GM23248 (cell line): ENCODE measurements around the gene SSTR5. TPM values are rescaled to one million over a fixed set of nuclear protein-coding genes. Genes with fewer than 3 reads are reported as not detected.

ENCODE experiments used
- DNase-seq: peaks from one replicate; pipeline ENCODE4 v3.0.0-alpha.2; 2015
- H2AFZ ChIP-seq: fragments of 200-600 bp; sonication (generic); 2 replicates; pipeline ENCODE4 v1.6.1; 2016; ENCODE audit warnings: antibody characterized with exemption
- H3F3A ChIP-seq: fragments of 200-600 bp; sonication (generic); 2 replicates; pipeline ENCODE4 v1.6.1; 2016; ENCODE audit warnings: mild to moderate bottlenecking, antibody characterized with exemption, mixed run types; ENCODE audit not compliant: insufficient read depth
- H3K27ac ChIP-seq: fragments of 200-600 bp; sonication (generic); 2 replicates; pipeline ENCODE4 v1.5.1; 2016; ENCODE audit warnings: mild to moderate bottlenecking
- H3K27me3 ChIP-seq: fragments of 200-600 bp; sonication (generic); replicated peaks from 2 replicates; pipeline ENCODE4 v1.6.1; 2016; ENCODE audit warnings: mild to moderate bottlenecking; ENCODE audit not compliant: insufficient read depth
- H3K36me3 ChIP-seq: fragments of 200-600 bp; sonication (generic); 2 replicates; pipeline ENCODE4 v1.6.1; 2016; ENCODE audit warnings: low read depth, mild to moderate bottlenecking
- H3K4me1 ChIP-seq: fragments of 200-600 bp; sonication (generic); 2 replicates; pipeline ENCODE4 v1.6.1; 2016; ENCODE audit warnings: mild to moderate bottlenecking; ENCODE audit not compliant: insufficient read depth
- H3K4me2 ChIP-seq: fragments of 200-600 bp; sonication (generic); one replicate; pipeline ENCODE4 v1.6.1; 2016; ENCODE audit warnings: mild to moderate bottlenecking; ENCODE audit not compliant: unreplicated experiment
- H3K4me3 ChIP-seq: fragments of 200-600 bp; sonication (generic); 2 replicates; pipeline ENCODE4 v1.5.1; 2016; ENCODE audit warnings: mild to moderate bottlenecking
- H3K79me2 ChIP-seq: fragments of 200-600 bp; sonication (generic); 2 replicates; pipeline ENCODE4 v1.6.1; 2016; ENCODE audit warnings: mild to moderate bottlenecking; ENCODE audit not compliant: insufficient read depth
- H3K9ac ChIP-seq: fragments of 200-600 bp; sonication (generic); 2 replicates; pipeline ENCODE4 v1.6.1; 2016; ENCODE audit warnings: mild to moderate bottlenecking
- H3K9me2 ChIP-seq: fragments of 200-600 bp; sonication (generic); 2 replicates; pipeline ENCODE4 v1.6.1; 2016; ENCODE audit warnings: mixed run types, mild to moderate bottlenecking, moderate library complexity; ENCODE audit not compliant: insufficient read depth
- H3K9me3 ChIP-seq: fragments of 200-600 bp; sonication (generic); one replicate; pipeline ENCODE4 v1.6.1; 2017; ENCODE audit warnings: low read depth
- H4K20me1 ChIP-seq: fragments of 200-600 bp; sonication (generic); 2 replicates; pipeline ENCODE4 v1.6.0; 2016; ENCODE audit not compliant: insufficient read depth
- EZH2 ChIP-seq: fragments of 200-600 bp; sonication (generic); IDR thresholded peaks from 2 replicates; pipeline ENCODE4 v1.6.1; 2018; ENCODE audit warnings: antibody characterized with exemption, mild to moderate bottlenecking; ENCODE audit not compliant: insufficient read depth, poor library complexity, severe bottlenecking
- EZH2phosphoT487 ChIP-seq: fragments of 200-600 bp; sonication (generic); IDR thresholded peaks from 2 replicates; pipeline ENCODE4 v1.6.1; 2018; ENCODE audit warnings: antibody characterized with exemption, moderate library complexity, mild to moderate bottlenecking, low read depth; ENCODE audit not compliant: insufficient read depth
- WGBS, 2 experiments: methylation state at CpG; one replicate each; pipeline ENCODE4 v1.1.6; 2015 to 2017; ENCODE audit warnings: low lambda C conversion rate in 2 of 2, low coverage in 1 of 2; ENCODE audit errors: missing lambda C conversion rate in 2 of 2; 5-methylcytosine and 5-hydroxymethylcytosine counted together
- in situ Hi-C: fragments of 300-500 bp; cut with MboI; formaldehyde crosslinking; loops from 2 replicates; pipeline ENCODE4 v1.15.0; 2020
- polyA plus RNA-seq: library from polyadenylated mRNA; unstranded; fragments of >200 nt; fragmentation: Nextera tagmentation; extraction: Ambion mirVana; gene quantifications from 2 replicates; pipeline ENCODE4 v1.2.1, GENCODE V29; 2016
- total RNA-seq: library from RNA; depleted of rRNA; stranded (reverse); fragments of >200 nt; shearing (Covaris generic); gene quantifications from 2 replicates; pipeline ENCODE4 v1.2.3, GENCODE V29; 2014

Gene SSTR5
- total and polyA plus RNA-seq, 2 experiments from 2014 or later, result not detected

GRCh38 chr16:1040346-1040745 is 32.2 kb upstream of the SSTR5 start:
- no peak overlapping the region for H2AFZ ChIP-seq
- no peaks in the 10 kb centered on the region for H3K79me2 ChIP-seq
- TF ChIP-seq EZH2phosphoT487, result no peak
- H3K4me2 ChIP-seq, result no peak overlapping the region
- H3F3A ChIP-seq, result no peaks in the 10 kb centered on the region
- 71 to 75% methylated on average over 8 to 29 of the region's 29 CpGs for WGBS, 2 experiments
- H3K36me3 ChIP-seq, result no peaks in the 10 kb centered on the region
- H3K27ac ChIP-seq, result no peak overlapping the region
- H3K9me3 ChIP-seq, result no peaks in the 10 kb centered on the region
- no peak overlapping the region for H3K4me3 ChIP-seq
- H3K9me2 ChIP-seq, result no peaks in the 10 kb centered on the region
- H3K9ac ChIP-seq, result no peak overlapping the region
- peaks cover 4% of the 10 kb centered on the region; the same call in 1 of the 2 replicates for H3K27me3 ChIP-seq
- no peaks in the 10 kb centered on the region for H4K20me1 ChIP-seq
- DNase-seq, result no peak
- H3K4me1 ChIP-seq, result 0 out of 2 replicates have a peak, but pooled peaks cover 5% of the 10 kb centered on the region
- in situ Hi-C loops, result no loop called here

GRCh38 chr16:1042049-1042744 is 30.4 kb upstream of the SSTR5 start:
- no peaks in the 10 kb centered on the region for H3K79me2 ChIP-seq
- DNase-seq, result no peak
- H3K36me3 ChIP-seq, result no peaks in the 10 kb centered on the region
- no peaks in the 10 kb centered on the region for H3K9me3 ChIP-seq
- H3K27ac ChIP-seq, result no peak overlapping the region
- no peak overlapping the region for H3K4me2 ChIP-seq
- peaks cover 4% of the 10 kb centered on the region; the same call in 1 of the 2 replicates for H3K27me3 ChIP-seq
- no peak overlapping the region for H2AFZ ChIP-seq
- H3K9me2 ChIP-seq, result no peaks in the 10 kb centered on the region
- no peak overlapping the region for H3K9ac ChIP-seq
- H4K20me1 ChIP-seq, result no peaks in the 10 kb centered on the region
- no peaks in the 10 kb centered on the region for H3F3A ChIP-seq
- TF ChIP-seq EZH2phosphoT487 (no peak), EZH2 (no peak)
- in situ Hi-C loops, result no loop called here
- H3K4me1 ChIP-seq, result no peaks in the 10 kb centered on the region
- H3K4me3 ChIP-seq, result no peak overlapping the region
- 67 to 77% methylated on average over 15 of the region's 15 CpGs for WGBS, 2 experiments

DNA sequence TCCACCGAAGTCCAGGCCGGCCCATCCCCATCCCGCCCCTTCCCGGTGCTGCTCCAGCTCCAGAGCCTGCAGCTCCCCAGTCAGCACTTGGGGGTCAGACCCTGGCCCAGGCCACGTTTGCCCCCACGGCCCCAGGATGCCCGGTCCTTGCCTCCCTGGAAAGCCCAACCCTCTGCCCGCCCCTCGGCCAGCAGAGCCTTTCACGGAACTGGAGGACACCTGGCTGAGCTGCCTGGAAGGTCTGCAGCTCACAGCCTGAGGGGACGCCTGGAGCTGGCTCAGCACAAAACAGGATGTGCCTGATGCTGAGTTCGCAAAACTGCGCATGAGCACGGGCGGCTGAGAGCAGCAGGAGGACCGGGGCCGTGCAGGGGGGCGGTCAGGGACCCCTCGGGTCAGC is 29.7 kb upstream of the SSTR5 start:
- Histone ChIP-seq H4K20me1 (no peaks in the 10 kb centered on the region), H3K79me2 (no peaks in the 10 kb centered on the region), H3K36me3 (no peaks in the 10 kb centered on the region), H3K9ac (no peak overlapping the region), H2AFZ (no peak overlapping the region), H3K27me3 (peaks cover 4% of the 10 kb centered on the region; the same call in 1 of the 2 replicates), H3K4me3 (no peak overlapping the region), H3K4me1 (no peaks in the 10 kb centered on the region), H3F3A (no peaks in the 10 kb centered on the region), H3K4me2 (no peak overlapping the region), H3K27ac (no peak overlapping the region), H3K9me2 (no peaks in the 10 kb centered on the region), H3K9me3 (no peaks in the 10 kb centered on the region)
- WGBS, 2 experiments, result 11 to 15% methylated on average over 10 to 16 of the region's 19 CpGs
- TF ChIP-seq EZH2 (no peak), EZH2phosphoT487 (no peak)
- DNase-seq, result peak; percentile 50
- in situ Hi-C loops, result no loop called here

- H3K27me3 ChIP-seq, result 0 out of 2 replicates have a peak, but pooled peaks cover 4% of the 10 kb centered on the region
- peak; percentile 38 for DNase-seq
- H3K4me3 ChIP-seq, result no peak overlapping the region
- TF ChIP-seq EZH2phosphoT487 (no peak), EZH2 (no peak)
- no peaks in the 10 kb centered on the region for H4K20me1 ChIP-seq
- 28 to 29% methylated on average over 25 to 37 of the region's 40 CpGs for WGBS, 2 experiments
- in situ Hi-C loops, result no loop called here
- H3K9me3 ChIP-seq, result no peaks in the 10 kb centered on the region
- no peaks in the 10 kb centered on the region for H3K79me2 ChIP-seq
- H2AFZ ChIP-seq, result no peak overlapping the region
- no peaks in the 10 kb centered on the region for H3K9me2 ChIP-seq
- H3K4me2 ChIP-seq, result no peak overlapping the region
- no peaks in the 10 kb centered on the region for H3K36me3 ChIP-seq
- H3K27ac ChIP-seq, result no peak overlapping the region
- no peaks in the 10 kb centered on the region for H3K4me1 ChIP-seq
- no peaks in the 10 kb centered on the region for H3F3A ChIP-seq
- no peak overlapping the region for H3K9ac ChIP-seq
Measured at GRCh38 chr16:1043881-1044451, 28.6 kb upstream of the SSTR5 start.
